Kidney (tissue), 14 donors: ENCODE measurements around the gene USP8. TPM values are rescaled to one million over a fixed set of nuclear protein-coding genes. Genes with fewer than 3 reads are reported as not detected.

ENCODE experiments used
- DNase-seq, 5 donors: peaks; one replicate each; pipeline ENCODE4 v3.0.0-alpha.2; 2013 to 2020
- FAIRE-seq: peaks from 2 replicates; lab custom pipeline; 2012; peaks lifted over from hg19 to GRCh38; lab: Jason Lieb, UNC
- H3K27ac ChIP-seq, 2 donors: one replicate each; pipeline ENCODE4 v1.7.0; 2013; ENCODE audit warnings: low read depth in 2 of 2, low read length in 2 of 2, inconsistent platforms in 1 of 2
- H3K27me3 ChIP-seq: one replicate; pipeline ENCODE4 v1.7.1; 2013; ENCODE audit warnings: low read length, inconsistent platforms; ENCODE audit not compliant: control insufficient read depth, insufficient read depth
- H3K36me3 ChIP-seq, 3 donors: one replicate each; pipeline versions ENCODE4 v1.7.0 to v1.7.1; 2013; ENCODE audit warnings: low read length in 3 of 3, control low read depth in 1 of 3, inconsistent platforms in 1 of 3; ENCODE audit not compliant: insufficient read depth in 3 of 3, control insufficient read depth in 2 of 3
- H3K4me1 ChIP-seq, 3 donors: one replicate each; pipeline versions ENCODE4 v1.7.0 to v1.7.1; 2013; ENCODE audit warnings: low read length in 3 of 3, inconsistent platforms in 1 of 3, low read depth in 1 of 3; ENCODE audit not compliant: control insufficient read depth in 2 of 3, insufficient read depth in 2 of 3
- H3K4me3 ChIP-seq, 3 donors: one replicate each; pipeline versions ENCODE4 v1.7.0 to v1.8.1; 2013; ENCODE audit warnings: low read length in 3 of 3, control low read depth in 1 of 3, inconsistent platforms in 1 of 3
- H3K9ac ChIP-seq, 3 donors: one replicate each; pipeline versions ENCODE4 v1.7.0 to v1.7.1; 2013; ENCODE audit warnings: low read length in 3 of 3, control low read depth in 1 of 3, inconsistent platforms in 1 of 3
- H3K9me3 ChIP-seq, 3 donors: one replicate each; pipeline versions ENCODE4 v1.7.0 to v1.7.1; 2013; ENCODE audit warnings: low read length in 3 of 3, control low read depth in 1 of 3, inconsistent platforms in 1 of 3; ENCODE audit not compliant: control insufficient read depth in 2 of 3, insufficient read depth in 1 of 3
- intact Hi-C: fragments of 100-400 bp; cut with DNase I; formaldehyde crosslinking; loops from one replicate; pipeline ENCODE4 v1.11.1; 2022
- polyA plus RNA-seq: library from polyadenylated mRNA; stranded (reverse); fragments of 350-450 nt; fragmentation: Illumina TruSeq; extraction: RNeasy Lipid Tissue Mini Kit (QIAGEN cat#74804); gene quantifications from one replicate; pipeline ENCODE4 v1.2.3, GENCODE V29; 2014; ENCODE audit warnings: low read depth, low replicate concordance; ENCODE audit not compliant: insufficient read depth
- total RNA-seq: library from RNA; stranded (reverse); fragmentation: NEBNext Ultra II Directional; extraction: Animal tissue kit (Norgen Biotek cat#: 25700); gene quantifications from one replicate; pipeline ENCODE4 v1.2.1, GENCODE V29; 2021
- TF ChIP-seq, protein P1 (sequence below): IDR thresholded peaks from 3 replicates; pipeline ENCODE4 v1.5.1; 2012; ENCODE audit warnings: mild to moderate bottlenecking, moderate library complexity, borderline replicate concordance; ENCODE audit not compliant: insufficient read depth; ENCODE audit errors: extremely low read depth
- donor health status: control.
- donor health status: control.
- donor health status: control.
- donor health status: control.
- donor health status: control.
- donor health status: DM: yes; HTN: yes; CAD: no.
- donor health status: Normal renal cell carcinoma (clear cell type).

Gene USP8
- total and polyA plus RNA-seq, 2 donors from 2014 or later = 26.8 to 72.4 TPM

DNA sequence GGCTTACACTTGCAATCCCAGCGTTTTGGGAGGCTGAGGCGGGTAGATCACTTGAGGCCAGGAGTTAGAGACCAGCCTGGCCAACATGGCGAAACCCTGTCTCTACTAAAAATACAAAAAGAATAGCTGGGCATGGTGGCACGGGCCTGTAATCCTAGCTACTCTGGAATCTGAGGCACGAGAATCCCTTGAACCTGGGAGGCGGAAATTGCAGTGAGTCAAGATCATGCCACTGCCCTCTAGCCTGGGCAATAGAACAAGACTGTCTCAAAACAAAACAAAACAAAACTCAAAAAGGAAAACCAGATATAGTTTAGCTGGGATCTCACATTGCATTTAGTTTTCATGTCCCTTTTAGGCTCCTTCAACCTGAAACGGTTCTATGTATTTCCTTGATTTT is 125.1 kb downstream of the USP8 start:
- intact Hi-C loops = no loop called here

DNA sequence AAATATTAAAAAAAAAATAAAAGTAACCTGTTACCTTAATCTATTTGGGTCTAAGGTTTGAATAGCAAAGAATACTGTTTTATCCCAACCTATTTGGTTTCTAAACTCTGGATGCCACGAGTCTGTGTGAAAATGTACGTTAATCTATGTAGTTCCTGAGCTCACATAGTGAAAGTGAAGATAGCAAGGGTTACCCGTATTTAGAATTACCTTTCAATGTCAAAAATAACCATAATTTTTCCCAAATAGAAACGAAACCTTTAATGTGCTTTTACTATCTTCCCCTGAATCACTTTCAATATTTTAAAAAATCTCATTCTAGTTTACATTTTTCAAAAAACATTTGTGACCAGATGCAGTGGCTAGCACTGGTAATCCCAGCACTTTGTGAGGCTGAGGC is 128.0 kb downstream of the USP8 start:
- H3K9me3 ChIP-seq = no peaks in the 10 kb centered on the region
- FAIRE-seq = no peak
- peaks cover 0 to 1% (median 0%) of the 10 kb centered on the region in 3 donors for H3K36me3 ChIP-seq
- intact Hi-C loops = no loop called here
- H3K4me3 ChIP-seq = no peak overlapping the region
- DNase-seq = no peak
- no peak overlapping the region for H3K9ac ChIP-seq
- no peak overlapping the region for H3K27ac ChIP-seq
- no peaks in the 10 kb centered on the region for H3K27me3 ChIP-seq
- no peaks in the 10 kb centered on the region for H3K4me1 ChIP-seq
- TF ChIP-seq, protein P1, sequence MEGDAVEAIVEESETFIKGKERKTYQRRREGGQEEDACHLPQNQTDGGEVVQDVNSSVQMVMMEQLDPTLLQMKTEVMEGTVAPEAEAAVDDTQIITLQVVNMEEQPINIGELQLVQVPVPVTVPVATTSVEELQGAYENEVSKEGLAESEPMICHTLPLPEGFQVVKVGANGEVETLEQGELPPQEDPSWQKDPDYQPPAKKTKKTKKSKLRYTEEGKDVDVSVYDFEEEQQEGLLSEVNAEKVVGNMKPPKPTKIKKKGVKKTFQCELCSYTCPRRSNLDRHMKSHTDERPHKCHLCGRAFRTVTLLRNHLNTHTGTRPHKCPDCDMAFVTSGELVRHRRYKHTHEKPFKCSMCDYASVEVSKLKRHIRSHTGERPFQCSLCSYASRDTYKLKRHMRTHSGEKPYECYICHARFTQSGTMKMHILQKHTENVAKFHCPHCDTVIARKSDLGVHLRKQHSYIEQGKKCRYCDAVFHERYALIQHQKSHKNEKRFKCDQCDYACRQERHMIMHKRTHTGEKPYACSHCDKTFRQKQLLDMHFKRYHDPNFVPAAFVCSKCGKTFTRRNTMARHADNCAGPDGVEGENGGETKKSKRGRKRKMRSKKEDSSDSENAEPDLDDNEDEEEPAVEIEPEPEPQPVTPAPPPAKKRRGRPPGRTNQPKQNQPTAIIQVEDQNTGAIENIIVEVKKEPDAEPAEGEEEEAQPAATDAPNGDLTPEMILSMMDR = no peak

More for the DNA sequence above, 125.1 kb downstream of the USP8 start:
- H3K27me3 ChIP-seq = no peaks in the 10 kb centered on the region
- TF ChIP-seq, protein P1 = no peak
- no peak overlapping the region for H3K9ac ChIP-seq
- no peaks in the 10 kb centered on the region for H3K4me1 ChIP-seq
- no peak overlapping the region for H3K4me3 ChIP-seq
- no peak for DNase-seq
- no peak for FAIRE-seq
- H3K36me3 ChIP-seq = no peaks in the 10 kb centered on the region
- H3K27ac ChIP-seq = no peak overlapping the region
- H3K9me3 ChIP-seq = no peaks in the 10 kb centered on the region

DNA sequence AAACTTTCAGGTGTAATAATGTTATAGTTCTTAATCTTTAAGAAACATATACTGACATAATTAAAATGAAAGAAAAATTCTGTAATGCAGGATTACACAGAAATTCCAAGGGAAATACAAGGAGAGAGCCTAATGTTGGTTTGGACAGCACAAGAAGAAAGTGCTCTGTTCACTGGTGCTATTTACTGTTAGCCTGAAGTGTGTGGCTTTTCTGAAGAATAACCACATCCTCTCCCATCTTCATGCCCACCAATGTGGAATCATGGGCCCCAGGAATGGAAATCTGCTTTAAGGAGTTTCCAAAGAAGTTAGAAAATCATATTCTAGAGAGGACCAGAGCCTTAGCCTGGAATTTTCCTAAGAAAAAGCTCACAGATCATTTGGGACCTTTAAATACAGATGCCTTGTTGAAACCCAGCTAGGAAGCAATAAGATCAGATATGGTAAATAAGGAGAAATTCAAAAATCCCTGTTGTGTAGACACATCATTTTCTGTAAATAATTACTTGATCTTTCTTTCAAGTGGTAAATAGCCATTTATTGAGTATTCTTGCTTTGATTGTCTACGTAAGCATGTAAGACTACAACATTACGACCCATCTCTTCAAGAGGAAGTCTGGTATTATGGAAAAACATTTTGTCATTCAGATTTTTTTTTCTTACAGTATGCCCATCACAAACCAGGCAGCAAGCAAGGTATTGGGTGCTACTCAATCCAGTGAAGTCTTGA is 132.6 kb downstream of the USP8 start:
- no peak for FAIRE-seq
- Histone ChIP-seq H3K9me3 (no peaks in the 10 kb centered on the region), H3K4me3 (no peak overlapping the region), H3K27me3 (no peaks in the 10 kb centered on the region), H3K9ac (no peak overlapping the region), H3K36me3 (peaks cover 0 to 11% (median 0%) of the 10 kb centered on the region in 3 donors), H3K27ac (no peak overlapping the region), H3K4me1 (no peaks in the 10 kb centered on the region)
- TF ChIP-seq, protein P1 = no peak
- intact Hi-C loops = no loop called here
- DNase-seq = no peak

DNA sequence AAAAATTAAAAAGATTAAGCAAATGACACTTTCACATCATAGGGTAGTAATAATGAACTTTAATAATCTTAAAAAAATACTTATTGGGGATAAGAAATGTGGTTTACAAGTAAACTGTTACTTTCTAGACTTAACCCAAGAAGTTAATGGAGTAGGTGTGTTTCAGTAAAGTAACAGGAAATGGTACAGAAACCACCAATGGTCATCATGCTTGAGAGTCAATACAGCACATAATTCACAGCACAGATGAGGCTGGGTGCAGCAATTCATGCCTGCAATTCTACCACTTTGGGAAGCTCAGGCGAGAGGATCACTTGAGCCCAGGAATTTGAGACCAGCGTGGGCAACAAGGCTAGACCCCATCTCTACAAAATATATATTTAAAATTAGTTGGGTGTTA is 133.8 kb downstream of the USP8 start:
- no peak for DNase-seq
- H3K9ac ChIP-seq = no peak overlapping the region
- H3K9me3 ChIP-seq = no peaks in the 10 kb centered on the region
- H3K4me1 ChIP-seq = no peaks in the 10 kb centered on the region
- FAIRE-seq = no peak
- intact Hi-C loops = no loop called here
- H3K27me3 ChIP-seq = no peaks in the 10 kb centered on the region
- H3K36me3 ChIP-seq = peaks cover 0 to 11% (median 0%) of the 10 kb centered on the region in 3 donors
- TF ChIP-seq, protein P1 = no peak
- no peak overlapping the region for H3K4me3 ChIP-seq
- no peak overlapping the region for H3K27ac ChIP-seq
